Midbrain (tissue), 1 donor: ENCODE data around the gene RNASE7.
"Not testable (repeated sequence)": the region's sequence is repeated elsewhere in the genome, so short reads cannot be mapped to it uniquely, and the experiment has no call there.

Source experiments
- DNase-seq: peaks from one replicate; lab custom pipeline; 2025; lab: John Stamatoyannopoulos, UW

RNASE7 gene

DNA sequence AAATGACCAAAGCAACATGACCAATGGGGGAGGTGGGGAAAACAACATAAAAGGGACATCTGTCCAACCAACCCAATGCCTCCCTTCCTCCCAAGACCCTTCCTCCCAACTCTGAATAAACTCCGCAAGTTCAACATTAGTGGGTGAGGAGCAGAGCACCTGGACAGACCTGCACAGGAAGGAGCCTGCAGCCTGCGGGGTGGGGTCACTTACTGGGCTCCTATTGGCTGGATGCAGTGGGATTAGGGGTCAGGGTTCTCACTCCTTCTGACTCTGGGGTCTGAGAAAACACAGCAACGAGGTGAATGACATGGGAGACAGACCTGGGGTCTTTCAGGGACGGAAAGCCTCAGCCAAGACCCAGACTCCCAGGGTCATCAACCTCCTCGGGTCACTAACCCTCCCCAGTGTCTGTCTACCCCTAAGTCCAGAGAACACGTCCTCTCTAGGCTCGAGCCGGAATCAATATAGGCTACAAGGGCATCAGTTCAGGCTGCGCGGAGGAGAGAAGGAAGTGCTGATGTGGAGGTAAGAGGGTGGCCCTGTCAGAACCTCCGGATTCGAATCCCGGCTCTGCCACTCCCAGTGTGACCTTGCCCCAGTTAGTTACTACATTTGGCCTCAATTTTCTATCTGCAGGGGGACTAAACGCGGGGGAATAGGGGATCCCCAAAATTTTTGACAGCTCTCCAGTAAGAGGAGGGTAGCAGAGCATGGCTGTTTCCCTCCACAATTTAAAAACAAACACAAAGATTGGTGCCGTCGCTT, 18.2 kb upstream of the RNASE7 start:
- DNase-seq: no peak

- peak; percentile 75 for DNase-seq
These were observed 17.4 kb upstream of the RNASE7 start, which contains the start of gene NDRG2 for GRCh38 chr14:21024585-21025370. Gene NDRG2, minus strand, starts transcription at chr14:21025061. Its CDS starts 1,746 bp downstream, at chr14:21023315.

DNA sequence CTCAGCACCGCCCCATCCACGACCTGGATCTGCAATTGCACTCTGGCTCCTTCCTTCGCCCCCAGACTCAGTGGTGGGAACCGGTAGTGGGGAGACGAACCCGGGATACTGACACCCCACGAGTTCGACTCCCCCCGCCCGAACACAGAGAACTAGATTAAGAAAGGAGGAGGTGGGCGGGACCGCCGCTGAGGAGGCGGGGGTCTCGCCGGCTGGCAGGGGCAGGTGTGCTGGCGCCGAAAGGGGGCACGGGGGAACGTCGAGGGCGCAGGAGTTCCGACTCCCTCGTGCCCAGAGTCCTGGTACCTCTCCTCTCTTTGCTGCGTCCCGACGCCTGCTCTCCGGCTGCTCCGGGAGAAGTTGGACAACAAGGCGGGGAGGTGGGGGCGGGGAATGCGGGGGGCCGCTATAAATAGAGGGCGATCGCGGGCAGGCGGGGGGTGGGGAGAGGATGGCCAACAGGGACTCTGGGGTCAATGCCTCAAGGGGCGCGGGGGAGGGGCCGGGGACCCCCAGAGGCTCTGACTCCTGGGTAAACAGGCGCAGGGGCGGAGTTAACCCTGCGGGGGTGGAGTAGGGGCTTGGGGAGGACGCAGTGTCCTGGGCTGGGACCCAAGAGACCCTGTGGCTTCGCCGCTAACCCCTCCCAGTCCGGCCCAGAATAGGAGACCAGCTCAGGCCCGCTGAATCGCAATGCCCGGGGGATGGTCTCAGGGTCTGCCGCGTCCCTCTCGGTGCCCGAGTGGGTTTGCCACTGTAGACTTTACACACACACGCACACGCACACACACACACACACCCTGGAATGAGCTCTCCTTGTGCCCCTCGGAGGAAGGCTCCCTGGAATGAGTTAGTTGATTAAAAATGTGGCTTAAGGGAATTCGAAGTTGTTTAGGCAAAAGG, 16.5 kb upstream of the RNASE7 start:
- peak; percentile 87 for DNase-seq

- peak; percentile 91 for DNase-seq
These were observed 15.7 kb upstream of the RNASE7 start for GRCh38 chr14:21026274-21026987.

DNA sequence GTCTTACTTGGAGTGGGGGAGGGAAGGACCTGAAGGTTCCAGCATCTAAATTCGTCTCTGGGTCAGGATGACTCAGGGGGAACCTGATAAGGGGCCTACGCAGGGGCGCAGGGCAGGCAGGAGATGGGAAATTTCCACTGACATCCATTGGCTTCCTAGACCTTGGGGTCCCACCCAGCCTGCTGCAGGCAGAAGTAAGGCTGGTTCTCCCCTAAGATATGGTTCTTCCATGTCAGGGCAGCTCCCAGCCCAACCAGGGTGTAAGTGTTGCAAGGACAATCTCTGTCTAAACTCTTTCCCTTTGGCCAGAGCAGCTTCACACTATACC, 15.2 kb upstream of the RNASE7 start:
- DNase-seq: peak; percentile 27

- DNase-seq: no peak
These were observed 12.2 kb upstream of the RNASE7 start, which contains the start of gene TPPP2 for GRCh38 chr14:21029917-21030316. Gene TPPP2, plus strand, starts transcription at chr14:21030217. Its CDS starts 365 bp downstream, at chr14:21030582.

DNA sequence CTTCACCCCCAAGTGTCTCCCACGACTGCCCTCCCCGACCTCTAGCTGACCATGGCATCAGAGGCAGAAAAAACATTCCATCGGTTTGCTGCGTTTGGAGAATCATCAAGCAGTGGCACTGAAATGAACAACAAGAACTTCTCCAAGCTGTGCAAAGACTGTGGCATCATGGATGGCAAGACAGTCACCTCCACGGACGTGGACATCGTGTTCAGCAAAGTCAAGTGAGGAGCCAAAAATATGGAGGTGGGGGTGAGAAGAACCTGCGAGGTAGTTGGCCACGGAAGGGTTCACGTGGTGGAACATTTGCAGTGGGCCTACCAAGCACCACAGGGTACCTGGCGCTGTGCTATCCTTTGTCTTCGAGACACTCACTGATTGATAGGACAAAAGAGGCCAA, 11.6 kb upstream of the RNASE7 start:
- DNase-seq: no peak

DNA sequence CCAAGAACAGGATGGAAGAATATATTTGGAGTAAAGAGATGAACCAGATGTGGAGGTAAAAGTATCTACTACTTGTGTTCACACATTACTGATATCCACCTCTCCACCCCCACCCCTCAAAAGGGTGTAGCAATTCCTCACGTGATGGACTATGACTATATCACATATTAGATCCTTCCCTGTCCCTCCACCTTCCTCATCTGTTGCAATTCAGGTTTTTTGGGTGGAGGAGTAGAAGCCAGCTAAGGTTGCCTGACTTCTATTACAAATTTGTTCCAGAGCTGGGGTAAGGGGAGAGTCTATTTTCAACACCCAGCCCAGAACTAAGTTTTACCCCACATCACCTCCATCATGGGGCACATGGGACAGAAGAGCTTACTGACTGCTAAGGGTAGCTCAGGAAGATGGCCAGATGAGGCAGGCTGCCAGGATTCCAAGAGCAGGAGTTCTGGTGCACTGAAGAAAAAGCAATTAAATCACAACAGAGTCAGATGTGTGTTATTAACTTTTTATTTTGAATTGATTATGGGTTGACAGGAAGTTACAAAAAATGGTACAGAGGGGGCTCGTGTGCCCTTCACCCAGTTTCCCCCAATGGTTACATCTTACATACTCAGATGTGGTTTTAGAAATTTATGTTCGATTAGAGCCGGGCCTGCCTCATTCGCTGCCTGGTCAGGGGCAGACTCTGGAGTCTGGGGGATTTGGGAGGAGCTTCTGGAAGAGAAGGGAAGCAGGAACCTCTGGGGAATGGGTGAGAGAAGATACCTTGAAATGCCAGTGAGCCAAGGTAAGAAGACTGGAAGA, 9.6 kb upstream of the RNASE7 start:
- DNase-seq: no peak

DNA sequence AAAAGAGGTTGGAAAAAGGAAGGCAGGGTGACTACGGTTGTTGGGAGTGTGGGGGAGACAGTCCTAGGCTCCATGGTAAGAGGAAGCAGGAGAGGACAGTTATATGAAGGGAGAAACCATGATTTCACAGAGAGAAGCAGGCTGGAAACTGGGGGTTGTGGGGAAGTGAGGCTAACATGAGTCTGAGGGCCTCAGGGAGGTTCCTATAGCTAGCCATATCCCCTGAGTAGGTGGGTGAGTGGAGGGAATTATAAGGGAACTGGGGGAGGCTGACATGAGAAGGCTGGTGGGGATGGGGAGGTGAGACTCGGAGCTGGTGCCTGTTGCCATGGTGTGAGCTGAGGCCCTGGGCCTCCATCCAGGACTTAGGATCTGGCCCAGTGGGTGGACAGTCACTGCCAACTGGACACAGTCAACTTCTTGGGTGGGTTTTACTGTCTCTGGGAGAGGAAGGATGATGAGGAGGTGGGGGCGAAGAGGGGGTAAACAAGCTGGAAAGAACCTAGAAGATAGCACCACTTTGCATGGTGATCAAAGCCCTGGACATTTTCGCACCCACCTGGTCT, 8.9 kb upstream of the RNASE7 start:
- no peak for DNase-seq

GRCh38 chr14:21034707-21035106, 7.5 kb upstream of the RNASE7 start, which contains the start of gene RNASE13:
Gene RNASE13, minus strand, starts transcription at chr14:21034807. Its CDS starts 519 bp downstream, at chr14:21034288.
- no peak for DNase-seq

DNA sequence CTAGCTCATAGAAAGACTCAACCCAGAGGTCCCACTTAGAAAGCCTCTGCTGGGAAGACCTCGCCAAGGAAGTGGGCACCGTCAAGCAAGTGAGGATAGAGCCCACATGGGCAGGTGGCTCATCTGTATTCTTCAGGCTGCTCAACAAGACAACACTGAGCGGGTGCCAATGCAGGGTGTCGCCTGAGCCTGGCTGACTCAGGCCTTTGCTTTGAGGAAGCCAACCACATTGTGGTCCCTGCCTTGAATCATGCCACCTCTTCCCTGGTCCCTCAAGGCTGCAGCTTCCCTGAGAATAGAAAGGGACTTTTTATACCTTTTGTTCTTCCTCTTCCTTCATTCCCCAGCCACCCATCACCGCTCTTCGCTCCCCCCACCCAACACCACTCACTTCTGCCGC, 5.4 kb upstream of the RNASE7 start:
- no peak for DNase-seq

DNA sequence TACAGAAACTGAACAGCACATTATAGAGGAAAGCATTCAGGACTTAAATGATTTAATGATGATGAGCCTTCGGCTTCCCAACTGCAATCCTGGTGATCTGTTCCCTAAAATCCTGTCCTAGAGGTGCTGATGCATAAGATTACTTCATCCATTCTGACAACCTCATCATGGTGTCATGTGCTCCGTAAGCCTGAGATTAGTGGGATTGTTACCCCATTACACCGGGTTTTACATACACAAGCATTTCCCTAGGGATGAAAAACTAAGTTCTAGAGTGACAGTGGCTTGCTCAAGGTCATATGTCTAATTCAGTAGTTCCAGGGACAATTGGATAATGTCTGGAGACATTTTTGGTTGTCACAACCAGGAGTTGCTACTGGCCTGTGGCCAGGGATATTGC, 5.0 kb upstream of the RNASE7 start:
- DNase-seq: no peak

- peak; percentile 81 for DNase-seq
These were observed 3.4 kb upstream of the RNASE7 start for GRCh38 chr14:21038441-21039422.

- DNase-seq: peak; percentile 84
These were observed 2.4 kb upstream of the RNASE7 start for GRCh38 chr14:21039585-21040369.

DNA sequence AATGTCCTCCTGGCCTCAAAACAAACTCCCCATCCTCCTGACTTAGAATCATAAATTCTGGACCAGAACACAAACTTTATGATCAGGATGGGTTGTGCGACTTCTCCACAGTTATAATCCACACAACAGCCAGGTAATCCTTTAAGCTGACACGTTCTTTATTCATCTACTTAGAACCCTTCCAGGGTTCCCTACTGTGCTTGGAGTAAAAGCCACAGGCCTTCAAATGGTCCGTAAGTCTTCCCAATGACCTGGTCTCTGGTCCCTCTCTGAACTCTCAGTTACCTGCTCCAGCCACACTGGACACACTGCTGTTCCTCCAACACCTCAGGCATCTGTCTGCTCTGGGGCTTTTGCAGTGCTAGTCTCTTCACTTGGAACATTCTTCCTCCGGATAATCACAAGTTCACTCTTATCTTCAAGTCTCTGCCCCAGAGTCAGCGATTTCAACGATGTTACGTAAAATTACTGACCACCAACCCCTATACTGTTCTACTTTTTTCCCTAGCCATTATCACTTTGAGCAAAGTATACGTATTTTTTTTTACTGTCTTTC, 1.7 kb upstream of the RNASE7 start:
- no peak for DNase-seq

GRCh38 chr14:21040941-21041340, 1.2 kb upstream of the RNASE7 start:
- DNase-seq: not testable (repeated sequence)

DNA sequence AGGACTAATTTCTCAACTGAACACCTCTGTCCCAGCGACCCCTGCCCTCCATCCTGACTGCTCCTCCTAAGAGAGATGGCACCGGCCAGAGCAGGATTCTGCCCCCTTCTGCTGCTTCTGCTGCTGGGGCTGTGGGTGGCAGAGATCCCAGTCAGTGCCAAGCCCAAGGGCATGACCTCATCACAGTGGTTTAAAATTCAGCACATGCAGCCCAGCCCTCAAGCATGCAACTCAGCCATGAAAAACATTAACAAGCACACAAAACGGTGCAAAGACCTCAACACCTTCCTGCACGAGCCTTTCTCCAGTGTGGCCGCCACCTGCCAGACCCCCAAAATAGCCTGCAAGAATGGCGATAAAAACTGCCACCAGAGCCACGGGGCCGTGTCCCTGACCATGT, 756 bp downstream of the RNASE7 start:
- DNase-seq: peak; percentile 63
